HG03108 (cell line): ENCODE measurements around the gene MED14.

ENCODE experiments used
- ATAC-seq: cut with Tn5 transposase; IDR thresholded peaks from one replicate; pipeline ENCODE4 v1.9.1; 2021; ENCODE audit warnings: moderate library complexity; ENCODE audit not compliant: unreplicated experiment

The MED14 gene

GRCh38 chrX:40663880-40664630 is 71.3 kb downstream of the MED14 start:
- no peak for ATAC-seq

- ATAC-seq = peak; percentile 70
Measured at GRCh38 chrX:40663078-40663740, 72.1 kb downstream of the MED14 start.

- ATAC-seq = no peak
Measured at GRCh38 chrX:40661489-40661888, 73.9 kb downstream of the MED14 start.

- no peak for ATAC-seq
Measured at GRCh38 chrX:40660381-40660780, 75.0 kb downstream of the MED14 start.

- ATAC-seq = no peak
Measured at GRCh38 chrX:40653535-40653934, 81.8 kb downstream of the MED14 start.

GRCh38 chrX:40652664-40653063 is 82.7 kb downstream of the MED14 start:
- no peak for ATAC-seq

GRCh38 chrX:40651620-40652223 is 83.6 kb downstream of the MED14 start:
- ATAC-seq = no peak

GRCh38 chrX:40647307-40648197 is 87.8 kb downstream of the MED14 start, which contains the start of gene CXorf38:
Gene CXorf38 (minus strand): TSS chrX:40647561. CDS start chrX:40647520, 41 bp downstream.
- ATAC-seq = peak; percentile 62

GRCh38 chrX:40646489-40647306 is 88.6 kb downstream of the MED14 start:
- ATAC-seq = peak; percentile 11

GRCh38 chrX:40644821-40645358 is 90.5 kb downstream of the MED14 start:
- ATAC-seq = peak; percentile 34

- no peak for ATAC-seq
Measured at GRCh38 chrX:40644176-40644575, 91.2 kb downstream of the MED14 start.

GRCh38 chrX:40637687-40638086 is 97.7 kb downstream of the MED14 start:
- ATAC-seq = no peak

GRCh38 chrX:40632199-40632598 is 103.1 kb downstream of the MED14 start:
- ATAC-seq = no peak

GRCh38 chrX:40628506-40628905 is 106.8 kb downstream of the MED14 start:
- no peak for ATAC-seq

- ATAC-seq = no peak
Measured at GRCh38 chrX:40625294-40625693, 110.0 kb downstream of the MED14 start.

GRCh38 chrX:40623665-40624064 is 111.7 kb downstream of the MED14 start:
- ATAC-seq = no peak

GRCh38 chrX:40623139-40623536 is 112.2 kb downstream of the MED14 start, which contains the start of gene MPC1L:
Gene MPC1L (plus strand): TSS chrX:40623428. CDS start chrX:40623566, 138 bp downstream.
- ATAC-seq = no peak

- ATAC-seq = no peak
Measured at GRCh38 chrX:40622479-40623138, 112.7 kb downstream of the MED14 start.

GRCh38 chrX:40617566-40617965 is 117.8 kb downstream of the MED14 start:
- no peak for ATAC-seq
